HG03280 (cell line): ENCODE data around the gene PDZD7.
"Not testable (repeated sequence)": the region's sequence is repeated elsewhere in the genome, so short reads cannot be mapped to it uniquely, and the experiment has no call there.

ENCODE experiments used
- ATAC-seq: cut with Tn5 transposase; IDR thresholded peaks from one replicate; pipeline ENCODE4 v1.9.1; 2021; ENCODE audit warnings: mild to moderate bottlenecking, moderate library complexity; ENCODE audit not compliant: unreplicated experiment

The PDZD7 gene

DNA sequence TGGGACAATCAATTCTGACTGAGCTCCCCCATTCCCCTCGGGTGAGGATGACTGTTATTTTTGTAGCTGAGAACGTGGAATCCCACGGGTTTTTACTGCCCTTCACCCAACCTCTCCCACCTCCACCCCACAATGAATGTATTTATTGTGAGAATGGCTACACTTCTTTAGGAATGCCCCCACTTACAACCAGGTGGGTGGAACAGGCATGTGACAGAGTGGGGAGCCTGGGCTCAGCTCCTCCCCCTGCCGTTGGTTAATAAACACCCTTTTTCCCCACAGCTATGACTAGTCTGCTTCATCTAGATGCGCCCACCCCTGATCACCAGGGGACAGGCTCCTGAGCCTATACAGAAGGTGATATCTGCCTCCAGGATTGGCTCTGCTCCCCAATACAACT is 45.6 kb downstream of the PDZD7 start:
- ATAC-seq, result no peak

DNA sequence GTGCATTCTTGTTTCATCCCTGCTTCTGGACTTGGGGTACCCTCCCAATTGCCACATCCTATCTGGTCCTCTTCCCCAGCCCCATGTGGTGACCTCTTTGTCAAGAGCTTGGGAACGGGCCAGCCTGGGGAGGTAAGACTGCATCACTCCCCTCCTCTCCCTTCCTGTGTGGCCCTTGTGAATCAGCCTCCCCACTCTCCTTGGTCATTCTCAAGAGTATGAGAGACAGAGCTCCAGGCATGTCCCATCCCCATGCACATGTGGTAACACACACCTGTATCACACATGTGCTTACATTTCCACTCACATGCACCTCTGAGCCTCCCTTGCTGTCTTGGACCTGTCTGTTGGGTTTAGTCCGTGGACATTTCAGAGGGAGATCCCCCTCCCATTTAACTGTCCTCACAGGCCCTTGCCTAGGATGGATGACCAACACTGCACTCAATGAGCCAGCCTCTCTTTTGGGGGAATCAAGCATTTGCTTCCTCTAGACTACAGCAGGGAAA is 46.2 kb downstream of the PDZD7 start:
- no peak for ATAC-seq

- no peak for ATAC-seq
Measured at GRCh38 chr10:100983868-100984671, 46.9 kb downstream of the PDZD7 start.

- ATAC-seq, result no peak
Measured at GRCh38 chr10:100982916-100983830, 47.8 kb downstream of the PDZD7 start.

DNA sequence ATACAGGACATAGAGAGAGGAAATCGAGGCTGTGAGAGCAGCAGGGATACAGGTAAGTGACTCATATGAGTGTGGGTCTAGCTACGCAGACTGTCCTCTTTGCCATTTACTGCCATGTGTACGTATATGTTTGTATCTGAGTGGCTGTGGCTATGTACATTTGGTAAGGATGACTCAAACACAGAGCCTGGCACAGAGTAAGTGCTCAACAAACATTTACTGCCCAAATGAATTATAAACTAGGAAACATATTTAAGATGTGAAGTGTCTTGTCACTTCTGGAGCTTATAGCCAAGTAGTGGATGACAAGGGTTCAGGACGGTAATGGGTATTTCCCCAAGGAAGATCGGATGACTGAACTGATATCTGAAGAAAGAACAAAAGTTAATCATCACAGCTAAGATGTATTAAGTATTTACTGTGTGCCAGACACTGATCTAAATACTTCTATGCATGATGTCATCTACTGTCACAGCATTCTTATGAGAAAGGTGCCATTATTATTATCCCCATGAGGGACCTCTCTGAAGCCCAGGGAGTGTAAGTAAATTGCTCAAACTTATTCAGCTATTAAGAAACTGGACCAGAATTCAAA is 49.7 kb downstream of the PDZD7 start:
- ATAC-seq, result no peak

GRCh38 chr10:100980711-100981110 is 50.2 kb downstream of the PDZD7 start:
- no peak for ATAC-seq

DNA sequence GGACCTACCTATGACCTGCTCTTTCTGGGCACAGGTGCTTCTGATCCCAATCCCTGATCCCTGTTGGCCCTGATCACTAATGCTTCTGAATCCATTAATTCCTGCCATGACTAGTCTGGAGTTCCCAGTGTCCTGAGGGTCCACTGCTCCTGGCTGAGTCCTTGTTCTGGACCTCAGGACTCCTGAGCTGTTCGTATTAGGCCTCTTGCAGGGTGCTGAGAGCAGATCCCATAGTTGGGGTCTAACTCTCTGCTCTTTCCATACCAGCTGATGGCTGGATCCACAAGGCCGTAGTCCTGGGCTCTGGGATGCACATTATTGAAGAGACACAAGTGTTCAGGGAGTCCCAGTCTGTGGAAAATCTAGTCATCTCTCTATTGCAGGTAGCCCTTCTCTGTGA is 50.6 kb downstream of the PDZD7 start:
- ATAC-seq, result no peak

- ATAC-seq, result no peak
Measured at GRCh38 chr10:100979791-100980272, 51.1 kb downstream of the PDZD7 start.

DNA sequence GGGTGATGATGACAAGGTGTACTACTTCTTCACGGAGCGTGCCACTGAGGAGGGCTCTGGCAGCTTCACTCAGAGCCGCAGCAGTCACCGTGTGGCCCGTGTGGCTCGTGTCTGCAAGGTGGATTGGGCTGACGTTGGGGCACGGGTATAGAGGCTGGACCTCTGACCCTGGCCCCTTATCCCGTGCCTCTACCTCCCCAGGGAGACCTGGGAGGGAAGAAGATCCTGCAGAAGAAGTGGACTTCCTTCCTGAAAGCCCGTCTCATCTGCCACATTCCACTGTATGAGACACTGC is 52.1 kb downstream of the PDZD7 start:
- ATAC-seq, result no peak

- no peak for ATAC-seq
Measured at GRCh38 chr10:100978121-100978900, 52.6 kb downstream of the PDZD7 start.

DNA sequence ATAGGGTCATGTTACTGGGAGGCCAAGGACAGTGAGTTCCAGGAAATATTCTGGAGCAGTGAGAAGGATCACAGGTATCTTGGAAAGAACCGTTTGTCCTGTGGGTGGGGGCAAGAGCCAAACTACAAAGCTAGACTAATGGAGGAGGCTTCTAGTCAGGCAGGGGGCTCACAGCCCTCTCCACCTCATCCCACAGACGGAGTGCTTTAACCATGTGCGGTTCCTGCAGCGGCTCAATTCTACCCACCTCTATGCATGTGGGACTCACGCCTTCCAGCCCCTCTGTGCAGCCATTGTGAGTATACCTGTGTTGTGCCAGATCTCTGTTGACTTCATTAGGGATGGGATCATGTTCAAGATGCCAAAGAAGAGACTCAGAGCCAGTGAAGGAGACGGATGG is 53.5 kb downstream of the PDZD7 start:
- ATAC-seq, result no peak

DNA sequence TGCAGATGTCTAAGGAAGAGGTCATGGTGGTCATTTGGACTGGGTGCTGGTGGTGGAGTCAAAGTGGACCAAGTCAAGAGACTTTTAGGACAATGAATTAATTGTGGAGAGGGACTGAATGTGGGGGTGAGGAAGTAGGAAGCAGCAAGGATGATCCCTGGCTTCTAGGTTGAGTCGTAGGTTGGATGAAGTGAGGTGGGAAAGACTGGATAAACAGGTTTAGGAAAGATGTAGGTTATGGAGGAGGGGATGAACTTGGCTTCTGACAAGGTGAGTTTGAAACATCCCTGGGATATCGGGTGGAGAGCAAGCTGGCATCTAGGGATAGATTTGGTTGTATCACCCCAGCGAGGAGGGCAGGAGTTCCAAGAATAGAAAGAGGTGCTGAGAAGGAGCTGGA is 54.0 kb downstream of the PDZD7 start:
- ATAC-seq, result no peak

GRCh38 chr10:100975397-100975796 is 55.5 kb downstream of the PDZD7 start:
- not testable (repeated sequence) for ATAC-seq

DNA sequence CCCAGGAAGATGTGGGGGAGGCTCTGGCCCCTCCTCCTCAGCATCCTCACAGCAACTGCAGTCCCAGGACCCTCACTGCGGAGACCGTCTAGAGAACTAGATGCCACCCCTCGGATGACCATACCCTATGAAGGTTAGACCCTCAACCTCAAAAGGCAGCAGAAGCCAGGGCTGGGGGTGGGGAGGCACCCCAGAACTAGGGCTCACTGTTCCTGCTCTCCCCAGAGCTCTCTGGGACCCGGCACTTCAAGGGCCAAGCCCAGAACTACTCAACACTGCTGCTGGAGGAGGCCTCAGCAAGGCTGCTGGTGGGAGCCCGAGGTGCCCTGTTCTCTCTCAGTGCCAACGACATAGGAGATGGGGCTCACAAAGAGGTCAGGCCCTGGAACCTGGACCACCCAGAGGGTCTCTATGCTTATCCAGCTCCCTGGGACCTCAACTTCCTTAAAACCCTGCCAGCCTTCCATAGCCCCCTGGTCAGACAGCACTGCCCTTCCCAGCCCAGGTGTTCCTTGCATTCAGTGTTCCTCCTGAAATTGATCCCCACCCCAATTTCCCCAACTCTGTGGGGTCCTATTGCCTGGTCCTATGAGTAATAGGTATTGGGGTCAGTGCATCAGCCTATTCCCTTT is 57.9 kb downstream of the PDZD7 start:
- no peak for ATAC-seq

GRCh38 chr10:100972115-100972903 is 58.6 kb downstream of the PDZD7 start:
- ATAC-seq, result no peak

DNA sequence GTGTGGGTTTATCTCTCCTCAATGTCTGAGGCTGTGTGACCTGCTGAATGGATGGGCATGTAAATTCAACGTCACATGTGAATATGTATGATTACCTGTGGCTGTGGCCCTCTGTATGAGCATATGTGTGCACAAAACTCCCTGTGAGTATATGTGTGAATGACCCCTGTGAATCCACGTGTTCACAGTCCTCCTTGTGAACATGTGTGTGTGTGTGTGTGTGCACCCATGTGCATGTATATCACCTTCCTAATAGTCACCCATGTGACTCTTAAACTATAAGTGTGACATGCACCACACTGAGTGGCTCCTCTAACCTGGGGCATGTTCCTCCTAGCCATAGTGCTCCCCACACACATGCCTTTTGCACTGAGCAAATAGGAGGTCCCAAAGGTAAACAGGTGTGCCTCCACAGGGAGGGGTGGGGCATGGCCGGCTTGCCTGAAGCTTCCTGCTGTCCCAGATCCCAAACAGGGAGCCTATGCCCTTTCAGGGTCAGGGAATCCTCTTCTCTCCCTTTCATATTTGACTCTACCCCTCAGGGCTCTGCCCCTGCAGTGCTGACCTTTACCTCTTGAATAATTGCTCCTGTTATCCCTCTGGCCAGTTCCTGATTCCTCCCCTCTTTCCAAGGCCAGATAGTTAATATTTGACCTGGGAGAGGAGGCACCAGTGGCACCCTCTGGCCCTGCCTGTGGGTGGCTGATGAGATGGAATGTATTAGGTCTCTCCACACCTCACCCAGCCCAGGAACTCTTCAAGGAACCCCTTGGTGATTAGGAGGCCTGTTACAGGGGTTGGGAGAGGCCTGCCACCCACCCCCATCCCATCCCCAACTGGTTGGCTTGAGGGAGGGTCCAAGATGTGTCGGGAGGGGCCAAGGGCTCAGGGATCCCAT is 59.8 kb downstream of the PDZD7 start:
- ATAC-seq, result no peak

GRCh38 chr10:100970076-100970913 is 60.6 kb downstream of the PDZD7 start:
- ATAC-seq, result no peak
